Coronary artery (tissue), 2 donors: Measurements from ENCODE around the gene CDH1.

Experiments
- DNase-seq: peaks from one replicate; pipeline ENCODE4 v3.0.0-alpha.2; 2017; ENCODE audit warnings: low spot score
- H3K27ac ChIP-seq, 2 donors: fragments of 200-600 bp; sonication (generic); one replicate each; pipeline ENCODE4 v1.5.1; 2016 to 2019
- H3K4me3 ChIP-seq: fragments of 200-600 bp; sonication (generic); 2 replicates; pipeline ENCODE4 v1.5.1; 2016; ENCODE audit warnings: mild to moderate bottlenecking, moderate library complexity
- TF ChIP-seq, protein P1 (sequence below): fragments of 200-600 bp; sonication (generic); IDR thresholded peaks from one replicate; pipeline ENCODE4 v1.5.1; 2019; ENCODE audit warnings: antibody characterized with exemption

CDH1 gene

DNA sequence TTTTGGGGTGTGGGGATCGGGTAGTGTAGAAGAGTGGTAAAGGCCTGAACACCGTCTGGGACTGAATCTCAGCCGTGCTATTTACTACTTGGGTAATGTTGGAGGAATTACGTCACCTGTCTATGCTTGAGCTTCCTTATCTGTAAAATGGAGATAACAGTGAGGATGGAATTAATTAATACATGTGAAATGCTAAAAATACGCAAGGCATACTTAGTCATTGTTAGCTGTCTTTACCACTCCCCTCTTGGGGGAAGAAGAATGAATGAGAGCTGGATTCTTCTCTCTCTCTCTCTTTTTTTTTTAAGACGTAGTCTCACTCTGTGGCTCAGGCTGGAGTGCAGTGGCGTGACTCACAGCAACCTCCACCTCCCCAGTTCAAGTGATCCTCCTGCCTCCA is 65.1 kb downstream of the CDH1 start:
- no peak for DNase-seq
- TF ChIP-seq, protein P1, sequence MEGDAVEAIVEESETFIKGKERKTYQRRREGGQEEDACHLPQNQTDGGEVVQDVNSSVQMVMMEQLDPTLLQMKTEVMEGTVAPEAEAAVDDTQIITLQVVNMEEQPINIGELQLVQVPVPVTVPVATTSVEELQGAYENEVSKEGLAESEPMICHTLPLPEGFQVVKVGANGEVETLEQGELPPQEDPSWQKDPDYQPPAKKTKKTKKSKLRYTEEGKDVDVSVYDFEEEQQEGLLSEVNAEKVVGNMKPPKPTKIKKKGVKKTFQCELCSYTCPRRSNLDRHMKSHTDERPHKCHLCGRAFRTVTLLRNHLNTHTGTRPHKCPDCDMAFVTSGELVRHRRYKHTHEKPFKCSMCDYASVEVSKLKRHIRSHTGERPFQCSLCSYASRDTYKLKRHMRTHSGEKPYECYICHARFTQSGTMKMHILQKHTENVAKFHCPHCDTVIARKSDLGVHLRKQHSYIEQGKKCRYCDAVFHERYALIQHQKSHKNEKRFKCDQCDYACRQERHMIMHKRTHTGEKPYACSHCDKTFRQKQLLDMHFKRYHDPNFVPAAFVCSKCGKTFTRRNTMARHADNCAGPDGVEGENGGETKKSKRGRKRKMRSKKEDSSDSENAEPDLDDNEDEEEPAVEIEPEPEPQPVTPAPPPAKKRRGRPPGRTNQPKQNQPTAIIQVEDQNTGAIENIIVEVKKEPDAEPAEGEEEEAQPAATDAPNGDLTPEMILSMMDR: no peak
- no peak overlapping the region for H3K27ac ChIP-seq
- no peak overlapping the region for H3K4me3 ChIP-seq

- DNase-seq: no peak
- no peak overlapping the region for H3K4me3 ChIP-seq
- TF ChIP-seq, protein P1: no peak
- no peak overlapping the region for H3K27ac ChIP-seq
These were observed 69.3 kb downstream of the CDH1 start for GRCh38 chr16:68806422-68806821.

GRCh38 chr16:68806981-68807380 is 69.9 kb downstream of the CDH1 start:
- no peak for DNase-seq
- TF ChIP-seq, protein P1: no peak
- H3K27ac ChIP-seq: no peak overlapping the region
- H3K4me3 ChIP-seq: no peak overlapping the region

- no peak for DNase-seq
- H3K27ac ChIP-seq: no peak overlapping the region
- H3K4me3 ChIP-seq: no peak overlapping the region
- TF ChIP-seq, protein P1: no peak
These were observed 77.4 kb downstream of the CDH1 start for GRCh38 chr16:68814516-68814915.

DNA sequence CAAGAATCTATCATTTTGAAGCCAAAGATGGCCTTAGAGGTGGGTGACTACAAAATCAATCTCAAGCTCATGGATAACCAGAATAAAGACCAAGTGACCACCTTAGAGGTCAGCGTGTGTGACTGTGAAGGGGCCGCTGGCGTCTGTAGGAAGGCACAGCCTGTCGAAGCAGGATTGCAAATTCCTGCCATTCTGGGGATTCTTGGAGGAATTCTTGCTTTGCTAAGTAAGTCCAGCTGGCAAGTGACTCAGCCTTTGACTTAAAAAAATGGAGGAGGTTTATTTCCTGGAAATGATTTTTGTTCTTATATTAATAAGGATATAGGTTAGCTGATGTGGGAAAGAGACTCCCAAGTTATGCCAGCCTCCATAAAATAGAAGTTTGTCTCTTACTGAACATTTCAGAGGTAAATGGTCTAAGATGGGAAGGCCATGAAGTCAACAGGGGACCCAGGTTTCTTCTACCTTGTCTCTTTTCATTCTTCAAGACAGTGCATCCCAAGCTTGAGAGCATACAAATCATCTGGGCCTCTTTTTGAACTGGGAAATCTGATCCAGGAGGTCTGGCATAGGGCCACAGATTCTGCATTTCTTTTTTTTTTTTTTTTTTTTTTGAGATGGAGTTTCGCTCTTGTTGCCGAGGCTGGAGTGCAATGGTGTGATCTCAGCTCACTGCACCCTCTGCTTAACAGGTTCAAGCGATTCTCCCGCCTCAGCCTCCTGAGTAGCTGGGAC is 86.5 kb downstream of the CDH1 start:
- DNase-seq: no peak
- H3K4me3 ChIP-seq: no peak overlapping the region
- TF ChIP-seq, protein P1: no peak
- H3K27ac ChIP-seq: no peak overlapping the region

DNA sequence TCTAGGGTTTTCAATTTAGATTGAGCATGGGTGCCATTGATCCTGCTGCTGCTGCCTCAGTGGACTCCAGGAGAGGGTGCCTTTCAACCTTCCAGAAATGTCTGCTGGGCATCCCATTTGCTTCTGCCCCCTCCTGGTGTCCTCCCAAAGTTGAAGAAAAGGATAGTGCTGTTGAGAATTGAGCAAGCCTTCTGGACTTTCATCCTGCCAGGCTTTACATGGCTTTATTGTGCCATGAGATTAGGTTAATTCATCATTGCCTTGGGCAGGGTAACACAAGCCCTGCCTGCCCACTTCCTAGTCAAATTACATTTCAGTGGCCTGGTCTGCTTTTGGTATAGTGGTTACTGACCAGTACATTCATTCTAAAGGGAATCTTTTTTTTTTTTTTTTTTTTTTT is 88.3 kb downstream of the CDH1 start:
- H3K27ac ChIP-seq: no peak overlapping the region
- H3K4me3 ChIP-seq: no peak overlapping the region
- TF ChIP-seq, protein P1: no peak
- no peak for DNase-seq

DNA sequence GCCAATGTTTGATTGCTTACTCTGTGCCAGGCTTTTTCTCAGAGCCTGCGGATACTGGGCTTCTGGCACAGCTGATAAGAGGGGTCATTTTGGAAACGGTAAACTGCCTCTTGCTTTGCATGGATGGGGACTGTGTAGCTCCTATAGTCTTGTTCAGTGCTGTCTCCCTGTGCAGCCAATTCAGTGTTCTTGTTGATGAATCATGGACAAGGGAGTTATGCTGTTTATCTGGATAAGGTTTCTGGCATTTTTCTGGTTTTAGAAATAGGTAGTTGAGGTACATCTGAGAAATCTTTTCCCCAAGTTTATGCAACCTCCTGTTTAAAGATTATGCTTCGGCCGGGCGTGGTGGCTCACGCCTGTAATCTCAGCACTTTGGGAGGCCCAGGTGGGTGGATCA is 89.6 kb downstream of the CDH1 start:
- Histone ChIP-seq H3K27ac (no peak overlapping the region), H3K4me3 (no peak overlapping the region)
- TF ChIP-seq, protein P1: no peak
- no peak for DNase-seq
